Sigmoid colon (tissue), 7 donors: Measurements from ENCODE around the gene COL4A2. TPM values are rescaled to one million over a fixed set of nuclear protein-coding genes. Genes with fewer than 3 reads are reported as not detected.

Source experiments
- DNase-seq: peaks from one replicate; pipeline ENCODE4 v3.0.0-alpha.2; 2019
- H3K27ac ChIP-seq, 4 donors: fragments of 200-600 bp; sonication (generic); one replicate each; pipeline ENCODE4 v1.5.1; 2016 to 2019; ENCODE audit warnings: mild to moderate bottlenecking in 1 of 4
- H3K27me3 ChIP-seq, 3 donors: fragments of 200-600 bp; sonication (generic); one replicate each; pipeline ENCODE4 v1.5.1; 2019; ENCODE audit warnings: mild to moderate bottlenecking in 1 of 3
- H3K36me3 ChIP-seq, 4 donors: fragments of 200-600 bp; sonication (generic); one replicate each; pipeline ENCODE4 v1.5.1; 2016 to 2019
- H3K4me1 ChIP-seq, 4 donors: fragments of 200-600 bp; sonication (generic); one replicate each; pipeline ENCODE4 v1.5.1; 2017 to 2019
- H3K4me3 ChIP-seq, 4 donors: fragments of 200-600 bp; sonication (generic); one replicate each; pipeline ENCODE4 v1.5.1; 2017 to 2019; ENCODE audit warnings: mild to moderate bottlenecking in 2 of 4, moderate library complexity in 1 of 4
- H3K9me3 ChIP-seq, 4 donors: fragments of 200-600 bp in 3 of 4; sonication (generic) in 3 of 4; one replicate each; pipeline versions ENCODE4 v1.5.1 to v1.6.1; 2013 to 2019
- CTCF ChIP-seq, 4 experiments: fragments of 450-650 bp in 3 of 4; fragments of 200-600 bp in 1 of 4; IDR thresholded peaks; one replicate each; pipeline ENCODE4 v1.5.1; 2016 to 2019; ENCODE audit warnings: antibody characterized with exemption in 4 of 4, mild to moderate bottlenecking in 3 of 4, moderate library complexity in 2 of 4
- EP300 ChIP-seq, 4 donors: sonication (generic); formaldehyde crosslinking; IDR thresholded peaks; one replicate each; pipeline ENCODE4 v1.6.1; 2017; ENCODE audit warnings: antibody characterized with exemption in 4 of 4
- POLR2A ChIP-seq, 2 donors: fragments of 450-650 bp; IDR thresholded peaks; one replicate each; pipeline ENCODE4 v1.6.1; 2016; ENCODE audit warnings: antibody characterized with exemption in 2 of 2, mild to moderate bottlenecking in 2 of 2, moderate library complexity in 2 of 2
- POLR2AphosphoS5 ChIP-seq, 4 donors: sonication (generic); formaldehyde crosslinking; IDR thresholded peaks; one replicate each; pipeline ENCODE4 v1.6.1; 2017; ENCODE audit warnings: antibody characterized with exemption in 4 of 4
- WGBS, 2 donors: extraction: QIAGEN DNeasy Blood & Tissue Kit; methylation state at CpG; one replicate each; pipeline ENCODE4 v1.1.7; 2013; 5-methylcytosine and 5-hydroxymethylcytosine counted together
- intact Hi-C: fragments of 100-400 bp; cut with DNase I; formaldehyde crosslinking; loops from one replicate; pipeline ENCODE4 v1.15.1; 2023
- polyA plus RNA-seq, 3 donors: library from polyadenylated mRNA; stranded (reverse); fragments of 200-250 nt; gene quantifications; one replicate each; pipeline ENCODE4 v1.2.3, GENCODE V29; 2013
- total RNA-seq, 4 donors: library from RNA; depleted of rRNA; stranded (reverse); fragments of >200 nt; gene quantifications; one replicate each; pipeline ENCODE4 v1.1.0, GENCODE V29; 2016
- donor health status: healthy with polysubstance abuse.
- donor health status: Bipolar disorder and iron deficiency.
- donor health status: healthy.

Gene COL4A2
- total and polyA plus RNA-seq, 7 donors: 24.0 to 1,039 (median 306) TPM

GRCh38 chr13:110442930-110443621 is 136.0 kb downstream of the COL4A2 start:
- Histone ChIP-seq H3K9me3 (no peaks in the 10 kb centered on the region), H3K36me3 (peaks cover 23 to 77% (median 56%) of the 10 kb centered on the region in 4 donors), H3K27me3 (no peaks in the 10 kb centered on the region), H3K4me3 (no peak overlapping the region), H3K27ac (peak overlapping the region; percentile 65 to 98 (median 75)), H3K4me1 (peaks cover 0 to 56% (median 36%) of the 10 kb centered on the region in 4 donors)
- DNase-seq: no peak
- no peak for TF ChIP-seq POLR2A (IDR thresholded peaks at IDR 0.05)
- TF ChIP-seq CTCF (IDR thresholded peaks at IDR 0.05): no peak
- no peak for TF ChIP-seq EP300 (IDR thresholded peaks at IDR 0.05)
- no peak for TF ChIP-seq POLR2AphosphoS5 (IDR thresholded peaks at IDR 0.05)
- 59 to 74% methylated on average over 10 of the region's 10 CpGs for WGBS, 2 donors
- intact Hi-C loops: no loop called here

GRCh38 chr13:110443622-110444225 is 136.6 kb downstream of the COL4A2 start:
- Histone ChIP-seq H3K27ac (peak overlapping the region; percentile 65 to 98 (median 75)), H3K4me1 (peaks cover 0 to 62% (median 43%) of the 10 kb centered on the region in 4 donors), H3K9me3 (no peaks in the 10 kb centered on the region), H3K4me3 (no peak overlapping the region), H3K36me3 (peaks cover 20 to 77% (median 51%) of the 10 kb centered on the region in 4 donors), H3K27me3 (no peaks in the 10 kb centered on the region)
- 84 to 93% methylated on average over 12 of the region's 12 CpGs for WGBS, 2 donors
- intact Hi-C loops: loop anchor here (2.0 kb wide), 1 partner anchor 223 kb away; no protein-coding TSS in a partner anchor
- TF ChIP-seq POLR2A (IDR thresholded peaks at IDR 0.05): no peak
- TF ChIP-seq EP300 (IDR thresholded peaks at IDR 0.05): no peak
- no peak for TF ChIP-seq CTCF (IDR thresholded peaks at IDR 0.05)
- TF ChIP-seq POLR2AphosphoS5 (IDR thresholded peaks at IDR 0.05): no peak
- DNase-seq: no peak

GRCh38 chr13:110444226-110444653 is 137.2 kb downstream of the COL4A2 start:
- Histone ChIP-seq H3K36me3 (peaks cover 16 to 77% (median 46%) of the 10 kb centered on the region in 4 donors), H3K27ac (peak overlapping the region; percentile 65 to 98 (median 75))
- intact Hi-C loops: loop anchor here (2.0 kb wide), 1 partner anchor 223 kb away; no protein-coding TSS in a partner anchor

GRCh38 chr13:110445183-110445582 is 138.1 kb downstream of the COL4A2 start:
- no peaks in the 10 kb centered on the region for H3K9me3 ChIP-seq
- no peak for DNase-seq
- peaks cover 16 to 77% (median 47%) of the 10 kb centered on the region in 4 donors for H3K36me3 ChIP-seq
- WGBS, 2 donors: 57 to 89% methylated on average over 7 of the region's 7 CpGs
- H3K27ac ChIP-seq: peak overlapping the region; percentile 65 to 98 (median 75)
- no peak for TF ChIP-seq CTCF (IDR thresholded peaks at IDR 0.05)
- H3K27me3 ChIP-seq: no peaks in the 10 kb centered on the region
- intact Hi-C loops: loop anchor here (2.0 kb wide), 1 partner anchor 224 kb away; no protein-coding TSS in a partner anchor
- peaks cover 0 to 66% (median 48%) of the 10 kb centered on the region in 4 donors for H3K4me1 ChIP-seq
- no peak overlapping the region for H3K4me3 ChIP-seq

More at GRCh38 chr13:110444226-110444653, 137.2 kb downstream of the COL4A2 start:
- Histone ChIP-seq H3K4me1 (peaks cover 0 to 66% (median 48%) of the 10 kb centered on the region in 4 donors), H3K4me3 (no peak overlapping the region), H3K9me3 (no peaks in the 10 kb centered on the region), H3K27me3 (no peaks in the 10 kb centered on the region)
- peak; percentile 83 for DNase-seq
- 72% methylated on average over 7 of the region's 7 CpGs for WGBS, 2 donors
- TF ChIP-seq CTCF (IDR thresholded peaks at IDR 0.05) (peak; percentile 19 to 42 (median 39)), POLR2A (IDR thresholded peaks at IDR 0.05) (no peak), EP300 (IDR thresholded peaks at IDR 0.05) (peak in 1 of 4 donors; percentile 52), POLR2AphosphoS5 (IDR thresholded peaks at IDR 0.05) (peak in 3 of 4 donors; percentile 38 to 64 (median 50))
